Hematopoietic multipotent progenitor cell treated with erythropoietin and hydrocortisone succinate and interleukin-3 and kit ligand, for 4 days (in vitro differentiated cells): ENCODE data around the gene TOPBP1.
"Not testable (repeated sequence)": the region's sequence is repeated elsewhere in the genome, so short reads cannot be mapped to it uniquely, and the experiment has no call there.

Experiments used
- DNase-seq: peaks from one replicate; pipeline ENCODE4 v3.0.0-alpha.2; 2015

The TOPBP1 gene

DNA sequence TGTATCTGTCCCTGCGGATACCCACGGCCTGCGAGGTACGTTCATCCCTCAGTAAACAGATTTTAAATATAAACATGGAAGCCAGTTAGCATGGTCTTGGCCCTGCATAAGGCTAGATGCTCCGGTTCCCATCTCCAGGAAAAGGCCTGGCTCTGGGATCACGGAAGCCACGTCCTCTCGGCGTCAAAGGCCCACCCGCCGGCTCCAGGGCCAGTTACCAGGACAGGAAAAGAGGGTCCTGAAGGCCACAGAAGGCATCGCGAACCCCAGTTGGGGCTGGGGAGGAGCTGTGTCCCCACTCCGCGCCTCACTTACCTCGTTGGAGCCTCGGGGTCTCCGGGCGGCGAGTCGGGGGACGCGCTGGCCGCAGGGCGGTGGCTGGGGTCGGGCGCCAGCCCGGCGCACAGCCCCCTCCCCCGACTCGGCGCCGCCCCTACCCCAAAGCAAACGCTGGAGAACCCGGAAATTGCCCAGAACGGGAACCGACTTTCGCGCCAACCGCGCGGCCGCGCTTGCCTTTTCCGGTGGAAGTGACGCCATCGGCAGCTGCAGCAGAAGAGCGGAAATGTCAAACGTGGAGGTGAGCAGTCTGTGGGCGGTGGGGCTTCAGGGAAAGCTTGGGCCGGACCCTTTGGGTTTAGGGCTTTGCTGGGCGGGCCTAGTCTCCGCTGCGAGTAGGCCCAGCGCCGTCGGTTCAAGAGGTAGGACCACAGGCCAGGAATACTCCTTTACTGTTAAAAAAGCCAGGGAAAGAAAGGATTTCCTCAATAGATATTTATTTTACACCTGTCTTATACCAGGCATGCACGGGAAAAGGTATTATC, at the start of gene TOPBP1:
Gene TOPBP1, minus strand, starts transcription at position 488 of the 824 bp plus-strand sequence. CDS start 814 bp downstream, outside the sequence.
- peak; percentile 94 for DNase-seq

DNA sequence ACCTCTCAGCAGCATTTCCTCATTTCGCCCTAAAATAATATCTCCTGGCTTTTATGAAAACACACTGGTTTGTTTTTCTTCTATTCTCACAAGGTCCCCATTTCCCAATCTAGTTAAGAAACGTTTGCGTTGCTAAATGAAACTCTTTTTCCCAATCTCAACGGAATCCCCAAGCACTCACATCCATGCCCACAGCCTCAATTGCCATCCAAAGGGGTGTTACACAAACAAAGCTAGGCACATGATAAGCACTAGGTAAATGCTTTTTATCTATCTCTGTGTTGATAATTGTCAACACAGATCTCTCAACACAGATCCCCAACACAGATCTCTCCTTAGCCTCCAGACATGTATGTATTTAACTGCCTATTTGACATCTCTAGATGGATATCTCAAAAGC, 49.3 kb upstream of the TOPBP1 start:
- no peak for DNase-seq

DNA sequence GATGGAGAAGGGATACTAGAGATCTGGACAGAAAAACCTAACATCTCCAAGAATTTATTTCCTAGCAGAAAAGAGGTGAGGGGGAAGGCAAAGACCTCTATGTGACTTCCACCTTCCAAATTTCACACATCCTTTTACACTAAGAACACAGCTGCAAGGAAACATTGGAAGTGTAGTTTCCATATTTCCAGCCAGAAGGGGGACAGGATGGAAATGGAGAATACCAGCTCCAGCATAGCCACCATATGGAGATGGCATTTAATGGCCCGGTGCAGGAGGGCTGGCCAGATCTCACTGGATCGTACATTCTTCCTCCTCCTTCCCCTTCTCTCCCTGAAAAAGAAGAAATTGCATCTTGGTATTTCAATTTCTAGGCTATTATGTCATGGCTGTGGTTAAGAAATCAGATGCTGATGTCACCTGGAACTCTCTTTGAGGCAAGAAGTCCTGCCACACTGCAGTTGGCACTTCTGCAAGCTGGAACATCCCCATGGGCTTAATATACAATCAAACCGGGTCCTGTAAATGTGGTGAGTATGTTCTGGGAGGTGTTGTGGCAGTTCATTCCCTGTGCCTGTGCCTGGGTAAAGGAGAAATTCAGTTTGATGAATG, 47.5 kb upstream of the TOPBP1 start:
- DNase-seq = no peak

DNA sequence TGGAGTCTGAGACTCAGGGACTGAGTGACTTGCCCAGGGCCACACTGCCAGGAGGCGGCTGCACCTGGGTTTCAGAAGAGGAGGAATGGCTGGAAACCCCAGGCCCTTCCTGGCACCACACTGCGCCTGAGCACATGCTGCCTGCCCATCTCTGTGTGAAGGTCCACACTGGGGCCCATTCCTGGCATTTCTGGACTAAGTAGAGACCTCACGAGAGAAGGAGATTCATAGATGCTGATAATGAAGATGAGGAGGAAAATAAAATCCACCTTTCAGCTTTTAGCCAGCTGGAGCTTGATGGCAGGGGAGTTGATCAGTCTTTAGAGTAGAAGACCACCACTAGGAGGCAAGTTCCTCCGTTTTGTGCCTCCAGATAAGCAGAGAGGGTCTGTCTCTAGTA, 44.3 kb upstream of the TOPBP1 start:
- no peak for DNase-seq

DNA sequence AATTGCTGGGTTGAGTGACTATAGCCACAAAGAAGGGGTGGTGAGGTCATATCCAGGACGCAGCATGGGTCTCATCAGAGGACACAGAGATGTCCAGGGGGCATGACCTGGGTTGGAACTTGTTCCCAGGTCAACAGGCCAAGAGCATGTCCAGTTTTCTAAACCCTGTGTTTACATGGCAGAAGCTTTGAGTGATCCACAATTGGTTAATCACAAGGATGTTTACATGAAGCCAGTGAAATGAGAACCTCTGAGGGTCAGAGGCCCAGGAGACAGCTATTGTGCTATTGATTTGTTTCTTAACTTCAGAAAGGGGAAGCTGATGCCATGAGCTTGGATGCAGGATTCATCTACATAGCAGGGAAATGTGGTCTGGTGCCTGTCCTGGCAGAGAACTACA, 42.2 kb upstream of the TOPBP1 start:
- no peak for DNase-seq

DNA sequence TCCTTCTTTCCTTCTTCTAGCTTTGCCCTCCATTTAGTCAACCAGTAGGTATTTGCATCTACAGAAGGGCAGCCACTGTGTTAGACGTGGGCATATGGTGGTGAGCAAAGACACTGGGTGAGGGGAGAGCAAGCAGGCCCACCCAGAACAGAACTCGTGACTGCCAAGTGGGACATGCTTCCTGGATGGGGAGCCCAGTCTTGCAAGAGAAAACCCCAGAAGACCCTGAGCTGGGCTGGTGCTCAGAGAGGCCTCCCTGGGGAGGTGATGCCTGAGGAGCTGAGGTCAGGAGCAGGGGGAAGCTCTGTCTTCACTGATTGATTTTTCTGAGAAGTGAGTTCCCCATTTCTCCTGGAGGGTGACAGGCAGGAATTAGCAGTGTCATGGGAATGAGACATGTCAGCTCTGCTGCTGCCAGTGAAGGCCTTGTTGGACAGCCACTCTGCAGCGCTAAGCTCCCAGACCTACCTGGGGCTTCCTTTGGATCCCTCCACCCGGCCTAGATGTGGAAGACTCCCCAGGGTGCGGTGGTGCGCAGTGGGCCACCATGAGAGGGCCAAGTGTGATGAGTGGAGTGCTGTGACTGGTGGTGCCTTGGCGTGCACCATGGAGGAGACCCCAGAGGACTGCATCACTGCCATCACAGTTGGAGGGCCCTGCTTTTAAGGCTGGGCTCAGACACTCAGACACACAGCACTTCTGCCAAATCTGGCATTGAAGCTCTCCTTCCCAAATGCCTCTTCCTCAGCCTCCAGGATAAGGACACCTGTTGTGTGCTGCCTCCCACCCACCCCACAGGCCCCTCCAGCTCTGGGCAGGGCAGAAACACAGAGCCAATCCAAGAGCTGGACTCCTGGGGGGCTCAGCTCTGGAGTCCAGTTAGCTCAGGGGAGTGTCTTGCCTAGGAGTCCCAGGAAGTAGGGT, 40.0 kb upstream of the TOPBP1 start:
- no peak for DNase-seq

DNA sequence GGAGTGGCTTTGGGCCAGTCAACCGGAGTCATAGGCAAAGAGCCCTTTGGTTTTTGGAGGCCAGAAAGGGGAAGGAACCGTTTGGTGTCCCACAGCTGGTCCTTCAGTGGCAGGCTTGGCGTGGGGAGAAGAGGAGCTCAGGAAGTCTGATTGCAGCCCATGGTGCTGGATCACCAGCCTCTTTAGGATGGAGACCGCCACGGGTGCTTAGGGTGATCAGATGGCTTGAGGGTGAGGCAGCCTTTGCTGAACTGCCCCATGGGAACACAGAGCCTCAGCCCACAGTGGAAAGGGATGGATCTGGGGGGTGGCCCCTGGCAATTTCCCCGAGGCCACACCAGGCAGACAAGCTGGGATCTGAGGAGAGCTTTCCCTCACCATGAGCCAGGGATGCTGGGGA, 38.6 kb upstream of the TOPBP1 start:
- no peak for DNase-seq

DNA sequence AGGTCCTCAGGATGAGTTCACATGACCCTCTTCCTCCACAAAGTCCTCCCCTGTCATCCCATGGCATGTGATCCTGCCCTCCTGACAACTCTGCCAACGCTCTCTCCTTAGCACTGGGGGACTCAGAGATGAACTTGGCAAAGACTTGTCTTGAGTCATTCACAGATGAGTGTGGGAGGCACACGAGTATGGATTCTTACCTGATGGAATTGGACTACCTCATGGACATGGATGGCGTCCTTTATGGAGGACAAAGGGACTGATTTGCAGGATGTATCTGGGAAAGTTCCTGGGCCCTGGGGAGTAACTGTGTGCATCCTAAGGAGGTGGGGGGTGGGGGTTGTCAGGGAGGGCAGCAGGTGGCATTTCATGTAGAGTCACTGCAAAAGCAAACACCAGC, 38.2 kb upstream of the TOPBP1 start:
- no peak for DNase-seq

DNA sequence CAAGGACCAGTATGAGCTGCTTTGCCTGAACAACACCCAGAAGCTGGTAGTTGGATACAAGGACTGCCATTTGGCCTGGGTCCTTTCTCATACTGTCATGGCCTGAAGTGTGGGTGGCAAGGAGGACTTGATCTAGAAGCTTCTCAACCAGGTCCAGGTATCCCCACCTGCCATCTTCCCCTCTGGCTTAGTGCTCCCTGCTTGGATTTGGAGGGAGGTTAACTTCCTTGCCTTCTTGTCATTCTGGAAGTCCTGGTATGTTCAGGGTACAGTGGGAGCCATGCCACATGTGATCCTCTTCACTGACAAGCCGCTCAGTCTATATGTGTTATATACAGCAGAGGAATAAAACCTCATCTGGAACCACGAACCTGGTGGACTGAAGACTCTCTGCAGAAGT, 37.7 kb upstream of the TOPBP1 start:
- DNase-seq = no peak

DNA sequence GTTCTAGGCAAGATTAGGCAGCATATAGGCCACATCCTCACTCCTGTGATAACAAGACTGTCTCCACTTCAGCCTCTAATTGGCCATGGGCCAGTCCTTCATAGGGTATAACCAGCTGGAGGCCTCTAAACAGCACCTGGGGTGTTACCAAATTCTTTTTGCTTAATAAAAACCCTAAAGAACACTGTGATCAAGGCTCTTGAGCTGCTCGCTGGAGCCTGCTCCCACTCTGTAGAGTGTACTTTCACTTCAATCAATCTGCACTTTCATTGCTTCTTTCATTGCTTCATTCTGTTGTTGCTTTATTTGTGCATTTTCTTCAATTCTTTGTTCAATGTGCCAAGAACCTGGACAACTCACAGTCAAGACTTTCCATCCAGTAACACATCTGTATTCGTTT, 36.2 kb upstream of the TOPBP1 start:
- DNase-seq = no peak

DNA sequence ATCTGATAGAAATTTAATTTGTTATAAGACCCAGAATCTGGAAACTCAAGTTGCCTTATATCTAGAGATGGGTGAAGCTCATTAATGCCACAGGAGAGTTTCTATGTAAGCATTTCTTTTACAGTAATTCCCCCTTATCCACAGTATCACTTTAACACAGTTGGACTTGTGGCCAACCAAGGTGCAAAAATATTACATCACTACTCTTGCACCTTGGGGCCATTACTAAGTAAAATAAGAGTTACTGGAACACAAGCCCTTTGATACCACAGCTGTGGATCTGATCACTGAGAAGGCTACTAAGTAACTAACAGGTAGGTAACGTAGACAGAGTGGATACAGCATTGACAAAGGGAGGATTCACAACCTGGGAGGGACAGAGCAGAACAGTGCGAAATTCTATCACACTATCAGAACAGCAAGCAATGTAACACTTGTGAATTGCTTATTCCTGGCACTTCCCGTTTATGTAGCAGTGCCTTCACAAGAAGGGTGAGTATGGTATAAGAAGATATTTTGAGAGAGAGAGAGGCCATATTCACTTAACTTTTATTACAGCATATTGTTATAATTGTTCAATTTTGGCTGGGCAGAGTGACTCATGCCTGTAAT, 33.9 kb upstream of the TOPBP1 start:
- no peak for DNase-seq

DNA sequence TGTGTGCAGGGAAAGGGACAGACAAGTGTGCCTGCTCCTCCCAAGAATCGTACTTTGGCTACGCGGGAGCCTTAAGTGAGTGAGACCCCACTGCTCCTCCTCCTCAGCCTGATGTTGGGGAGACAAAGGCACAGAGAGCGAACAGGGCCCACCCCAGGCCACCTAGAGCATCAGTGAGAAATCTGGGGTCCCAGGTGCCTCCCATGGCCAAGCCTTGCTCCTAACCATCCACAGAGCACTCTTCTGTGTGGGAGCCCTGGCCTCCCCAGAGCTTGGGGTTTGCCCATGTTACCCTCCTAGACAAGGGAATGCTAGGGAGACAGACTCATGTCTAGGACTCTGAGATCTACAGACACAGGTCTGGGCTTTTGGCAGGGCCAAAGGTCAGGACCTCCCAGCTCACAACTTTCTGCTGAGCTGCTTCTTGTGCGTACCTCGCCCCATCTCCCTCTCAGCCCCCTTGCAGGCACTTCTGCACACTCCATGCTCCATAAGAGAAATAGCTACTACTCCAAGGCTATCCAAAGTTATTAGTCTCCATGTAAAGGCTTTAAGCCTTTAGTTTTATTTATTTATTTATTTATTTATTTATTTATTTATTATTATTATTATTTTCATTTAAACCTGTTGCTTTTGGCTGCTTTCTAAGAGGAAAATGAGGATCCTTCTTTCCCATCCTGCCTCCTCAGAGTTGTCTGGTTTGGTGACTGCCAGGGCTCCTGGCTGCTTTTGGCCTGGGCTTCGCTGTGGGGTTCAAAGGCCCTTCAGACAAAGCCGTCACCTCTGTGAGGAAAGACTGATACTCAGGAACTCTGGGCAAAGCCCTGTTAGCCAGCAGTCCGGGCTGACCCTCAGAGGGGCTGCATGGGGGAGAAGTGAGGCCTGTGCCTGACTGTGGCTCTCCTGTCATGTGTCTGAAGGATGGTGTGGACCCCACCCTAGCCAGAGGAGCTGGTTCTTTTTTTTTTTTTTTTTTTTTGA, 32.8 kb upstream of the TOPBP1 start:
- DNase-seq = no peak

DNA sequence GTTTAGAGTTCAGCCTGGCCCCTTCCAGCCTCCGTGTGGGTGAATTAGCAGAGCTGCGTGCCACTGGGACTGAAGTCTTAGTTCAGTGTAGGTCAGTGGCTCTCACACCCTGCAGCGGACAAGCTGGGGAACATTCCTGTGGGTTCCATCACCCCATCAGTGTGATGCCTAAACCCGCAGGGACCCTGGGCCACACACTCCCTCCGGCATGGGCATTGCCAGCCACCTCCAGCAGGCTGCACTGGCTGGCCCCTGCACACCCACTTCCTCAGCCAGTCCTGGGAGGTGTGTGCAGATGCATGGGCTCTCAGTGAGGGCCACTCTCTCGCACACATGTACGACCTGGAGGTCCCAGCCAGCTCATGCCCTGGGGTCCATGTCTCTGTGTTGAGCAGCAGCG, 32.1 kb upstream of the TOPBP1 start:
- no peak for DNase-seq

DNA sequence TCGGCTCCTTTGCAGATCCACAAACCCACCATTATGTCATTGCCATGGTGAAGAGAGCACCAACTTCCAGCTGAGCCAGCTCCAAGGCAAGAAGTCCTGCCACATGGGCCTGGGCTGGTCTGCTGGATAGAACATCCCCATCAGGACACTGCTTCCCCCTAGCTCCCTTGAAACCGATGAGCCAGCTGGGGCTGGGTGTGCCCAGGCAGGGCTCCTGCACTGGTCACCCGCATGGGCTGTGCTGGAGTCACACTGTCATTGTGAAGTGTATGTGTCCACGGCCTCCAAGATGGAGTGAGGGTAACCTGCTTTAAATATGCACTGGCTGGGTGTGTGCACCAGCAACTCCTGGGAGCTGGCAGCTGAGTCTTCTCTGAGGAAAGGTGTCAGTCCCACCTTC, 31.0 kb upstream of the TOPBP1 start:
- no peak for DNase-seq

DNA sequence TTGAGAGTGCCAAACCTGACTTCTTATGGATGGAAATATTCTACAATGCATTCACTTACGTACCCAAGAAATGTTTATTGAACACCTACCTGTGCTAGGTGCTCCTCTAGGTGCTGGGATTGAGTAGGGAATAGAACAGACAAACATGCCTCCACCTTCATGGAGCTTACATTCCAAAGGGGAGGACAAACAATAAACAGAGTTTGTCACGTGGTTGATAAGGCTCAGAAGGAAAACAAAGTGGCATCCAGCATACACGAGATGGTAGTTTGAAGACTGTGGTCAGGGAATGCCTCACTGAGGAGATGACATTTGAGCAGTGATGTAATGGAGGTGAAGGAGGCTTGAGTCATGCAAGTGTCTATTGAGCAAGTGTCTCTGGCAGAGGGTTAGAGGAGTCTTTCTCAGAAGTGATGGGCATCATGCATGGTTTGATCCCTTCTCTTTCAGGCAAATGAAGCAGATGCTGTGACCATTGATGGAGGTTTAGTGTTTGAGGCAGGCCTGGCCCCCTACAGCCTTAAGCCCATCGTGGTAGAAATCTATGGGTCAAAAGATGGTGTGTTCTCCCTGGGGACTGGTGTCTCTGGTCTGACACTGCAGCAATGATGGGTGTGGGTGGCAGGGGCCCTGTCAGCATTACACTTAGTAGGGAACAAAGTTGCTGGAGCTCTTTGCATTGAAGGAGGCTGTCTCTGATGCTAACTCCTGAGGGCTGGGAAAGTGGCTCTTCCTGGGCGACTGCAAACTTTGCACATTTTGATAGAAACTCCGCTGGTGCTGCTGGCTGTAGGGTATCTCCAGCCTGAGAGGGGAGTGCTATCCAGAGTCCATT, 29.7 kb upstream of the TOPBP1 start:
- no peak for DNase-seq

DNA sequence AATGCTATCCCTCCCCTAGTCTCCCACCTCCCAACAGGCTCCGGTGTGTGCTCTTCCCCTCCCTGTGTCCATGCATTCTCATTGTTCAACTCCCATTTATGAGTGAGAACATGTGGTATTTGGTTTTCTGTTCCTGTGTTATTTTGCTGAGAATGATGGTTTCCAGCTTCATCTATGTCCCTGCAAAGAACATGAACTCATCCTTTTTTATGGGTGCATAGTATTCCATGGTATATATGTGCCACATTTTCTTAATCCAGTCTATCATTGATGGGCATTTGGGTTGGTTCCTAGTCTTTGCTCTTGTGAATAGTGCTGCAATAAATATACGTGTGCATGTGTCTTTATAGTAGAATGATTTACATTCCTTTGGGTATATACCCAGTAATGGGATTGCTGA, 16.3 kb upstream of the TOPBP1 start:
- not testable (repeated sequence) for DNase-seq

DNA sequence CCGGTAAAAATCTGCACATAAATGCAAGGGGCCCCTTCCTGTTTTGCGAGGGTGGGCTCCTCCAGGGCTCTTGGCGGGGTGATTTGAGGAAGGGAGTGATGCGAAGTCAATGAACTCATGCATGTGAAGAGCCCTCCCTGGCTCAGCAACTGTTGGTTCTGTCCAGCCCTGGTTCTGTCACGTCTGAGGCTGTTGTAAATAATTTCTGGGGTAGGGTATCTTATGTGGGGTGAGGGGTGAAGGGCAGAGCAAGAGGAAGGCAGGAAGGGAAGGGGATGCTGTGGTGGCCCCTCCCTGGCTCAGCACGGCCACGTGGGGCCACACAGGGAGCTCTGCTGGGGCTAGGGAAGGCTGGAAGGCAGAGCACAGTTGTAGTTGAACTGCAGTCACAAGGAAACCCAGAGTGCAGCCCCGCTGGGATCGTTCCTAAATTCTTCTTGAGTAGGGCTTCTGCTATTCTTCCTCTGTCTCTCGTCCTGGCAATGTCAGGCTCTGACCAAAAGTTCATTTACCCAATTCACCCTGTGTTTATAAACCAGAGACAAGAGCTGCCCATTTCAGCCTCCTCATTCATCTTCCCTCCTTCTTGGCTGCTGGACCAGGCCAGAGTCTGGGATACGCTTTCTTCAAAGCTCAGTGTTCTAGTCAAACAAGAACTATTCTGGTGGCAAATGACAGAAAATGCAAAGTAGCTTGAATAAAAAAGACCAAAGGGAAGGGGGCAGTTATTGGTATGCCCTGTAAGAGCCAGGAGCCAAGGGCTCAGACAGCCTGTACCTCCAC, 14.8 kb upstream of the TOPBP1 start:
- no peak for DNase-seq

DNA sequence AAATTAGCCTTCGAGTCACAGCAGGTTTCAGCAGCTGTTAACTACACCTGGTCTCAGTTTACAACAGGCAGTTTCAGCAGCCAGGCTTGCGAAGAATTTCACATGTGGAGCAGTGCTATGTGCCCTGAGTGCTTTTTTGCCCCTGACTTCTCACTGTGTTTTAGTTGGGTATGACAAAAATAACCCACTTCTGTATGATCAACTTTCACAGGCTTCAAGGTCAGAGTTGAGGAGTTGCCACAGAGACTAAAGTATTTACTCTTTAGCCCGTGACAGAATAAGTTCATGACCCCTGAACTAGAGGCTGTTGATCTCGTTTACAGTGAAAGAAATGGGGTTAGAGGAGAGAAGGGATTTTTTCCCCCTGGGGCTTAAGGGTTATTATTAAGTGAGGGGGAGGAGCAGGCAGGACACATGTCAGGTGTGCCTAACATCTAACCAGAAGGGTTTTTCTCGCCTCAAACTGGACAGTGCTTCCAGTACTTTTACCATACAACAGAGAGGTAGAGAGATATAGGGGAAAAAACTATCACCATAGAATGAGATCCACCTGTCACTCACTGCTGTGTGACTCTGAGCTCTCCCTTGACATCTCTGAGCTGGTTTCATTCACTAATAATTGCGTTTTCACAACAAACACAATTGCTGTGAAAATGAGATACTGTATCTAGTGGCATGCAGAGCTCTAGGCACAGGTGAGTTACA, 14.0 kb upstream of the TOPBP1 start:
- DNase-seq = no peak

DNA sequence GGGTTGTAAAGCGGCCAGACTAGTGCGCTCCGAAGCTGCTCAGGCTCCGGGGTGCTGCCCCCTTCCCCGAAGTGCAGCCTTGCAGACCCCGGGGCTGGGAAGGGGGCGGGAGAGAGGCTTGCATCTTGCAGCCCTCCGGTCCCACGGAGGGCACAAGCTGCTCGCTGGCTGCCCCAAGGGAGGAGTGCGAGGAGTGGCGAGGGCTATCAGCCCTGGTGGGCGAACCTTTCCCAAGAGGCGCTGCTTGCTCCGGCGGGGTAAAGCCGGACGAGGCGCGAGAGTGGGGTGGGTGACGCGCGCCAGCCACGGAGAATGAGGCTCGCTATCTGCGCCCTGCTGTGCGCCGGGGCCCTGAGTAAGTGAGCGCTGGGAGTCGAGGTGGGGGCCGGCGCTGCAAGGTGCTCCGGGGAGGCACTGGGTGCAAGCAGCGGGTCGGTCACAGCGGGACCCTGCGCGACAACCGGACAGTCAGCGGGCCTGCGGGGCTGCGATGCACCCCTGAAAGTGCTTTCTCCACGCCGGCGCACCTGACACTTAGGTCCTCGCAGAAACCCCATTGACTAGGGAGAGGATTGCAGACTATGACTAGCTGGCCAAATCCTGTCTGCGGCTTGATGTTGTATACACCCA, 12.7 kb upstream of the TOPBP1 start:
- DNase-seq = no peak
